HG02642 (cell line): Measurements from ENCODE around the gene SLC46A2.

Source experiments
- ATAC-seq: cut with Tn5 transposase; IDR thresholded peaks from one replicate; pipeline ENCODE4 v1.9.1; 2021; ENCODE audit warnings: mild to moderate bottlenecking; ENCODE audit not compliant: unreplicated experiment, poor library complexity

The SLC46A2 gene

DNA sequence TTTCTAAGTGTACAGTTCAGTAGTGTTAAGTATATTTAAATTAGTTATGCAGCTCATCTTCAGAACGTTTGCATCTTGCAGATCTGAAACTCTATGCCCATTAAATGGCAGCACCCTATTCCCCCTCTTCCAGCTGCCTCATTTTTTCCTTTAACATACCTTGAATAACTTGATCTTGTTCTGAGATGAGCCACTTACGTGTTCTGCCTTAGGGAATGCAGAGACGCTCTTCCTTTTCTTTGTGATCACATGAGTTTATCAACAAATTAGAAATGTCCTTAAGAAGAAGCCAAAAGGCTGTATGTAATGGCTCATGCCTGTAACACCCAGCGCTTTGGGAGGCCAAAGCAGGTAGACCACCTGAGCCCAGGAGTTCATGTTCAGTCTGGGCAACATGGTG is 57.6 kb downstream of the SLC46A2 start:
- ATAC-seq = no peak

DNA sequence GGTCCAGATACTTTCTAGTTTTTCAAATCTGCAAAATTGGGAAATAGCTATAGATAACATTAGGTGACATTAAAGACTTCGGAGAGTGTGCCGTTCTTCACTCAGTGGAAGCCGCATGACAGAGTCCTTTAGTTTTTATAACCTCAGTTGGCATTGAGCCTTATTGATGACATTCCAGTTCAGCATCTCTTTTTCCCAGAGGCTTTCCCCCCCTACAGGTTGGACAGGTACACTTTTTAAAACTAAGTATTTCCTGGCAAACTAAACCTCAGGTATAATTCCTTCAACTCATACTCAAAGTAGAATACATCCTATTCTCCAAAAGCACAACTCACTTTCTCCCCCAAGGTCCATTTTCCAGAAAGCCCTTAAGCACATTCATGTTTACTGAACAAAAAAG is 58.7 kb downstream of the SLC46A2 start:
- no peak for ATAC-seq

DNA sequence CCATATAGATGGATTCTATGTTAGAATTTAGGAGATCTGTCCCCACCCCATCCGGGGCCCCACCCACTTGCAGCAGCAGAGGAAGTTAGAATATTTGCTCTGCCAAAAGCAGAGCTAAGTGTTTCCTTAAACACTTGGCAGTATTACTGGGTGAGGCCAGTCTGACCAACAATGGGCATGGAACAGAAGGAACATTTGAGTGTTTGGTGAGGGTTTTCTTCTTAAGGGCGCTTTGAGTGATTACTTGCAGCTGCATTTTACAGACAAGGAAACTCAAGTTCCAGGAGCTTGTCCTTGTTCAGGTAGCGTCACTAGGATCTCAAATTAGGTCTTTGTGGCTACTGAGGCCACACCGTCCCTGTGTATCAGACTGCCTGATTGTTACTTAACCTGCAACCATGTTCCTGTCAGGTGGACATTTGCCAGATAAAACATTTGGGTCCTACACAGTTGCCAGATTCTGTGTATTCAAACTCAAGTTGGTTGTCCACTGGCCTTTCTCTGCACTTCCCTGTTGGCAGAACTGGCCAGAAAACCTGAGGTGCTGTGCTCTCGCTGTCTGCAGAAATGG is 59.3 kb downstream of the SLC46A2 start:
- no peak for ATAC-seq
